HUES64 (cell line): ENCODE data around the gene CRLF1.
A peak's percentile ranks its signal among the peaks of the same experiment; 100 is the strongest.

Source experiments
- H3K27ac ChIP-seq: 2 replicates; pipeline ENCODE4 v1.7.0; 2013; ENCODE audit warnings: low read depth, low read length, inconsistent platforms
- H3K27me3 ChIP-seq: 2 replicates; pipeline ENCODE4 v1.6.1; 2013; ENCODE audit warnings: mild to moderate bottlenecking, low read length; ENCODE audit not compliant: insufficient read depth
- H3K36me3 ChIP-seq: 2 replicates; pipeline ENCODE4 v1.6.1; 2013; ENCODE audit warnings: mild to moderate bottlenecking, low read length; ENCODE audit not compliant: insufficient read depth
- H3K4me1 ChIP-seq: 2 replicates; pipeline ENCODE4 v1.6.1; 2013; ENCODE audit warnings: mild to moderate bottlenecking, low read length, moderate library complexity; ENCODE audit not compliant: insufficient read depth
- H3K4me3 ChIP-seq: 2 replicates; pipeline ENCODE4 v1.5.1; 2013; ENCODE audit warnings: mild to moderate bottlenecking, low read length, moderate library complexity
- H3K9ac ChIP-seq: 2 replicates; pipeline ENCODE4 v1.6.1; 2013; ENCODE audit warnings: mild to moderate bottlenecking, low read depth, low read length
- H3K9me3 ChIP-seq: 2 replicates; pipeline ENCODE4 v1.6.1; 2013; ENCODE audit warnings: low read depth, low read length; ENCODE audit not compliant: insufficient read depth
- WGBS: fragments of 150-250, 120-280 bp; methylation state at CpG from one replicate; pipeline ENCODE4 v1.1.7; 2013; ENCODE audit warnings: missing lambda C conversion rate; 5-methylcytosine and 5-hydroxymethylcytosine counted together

Gene CRLF1

DNA sequence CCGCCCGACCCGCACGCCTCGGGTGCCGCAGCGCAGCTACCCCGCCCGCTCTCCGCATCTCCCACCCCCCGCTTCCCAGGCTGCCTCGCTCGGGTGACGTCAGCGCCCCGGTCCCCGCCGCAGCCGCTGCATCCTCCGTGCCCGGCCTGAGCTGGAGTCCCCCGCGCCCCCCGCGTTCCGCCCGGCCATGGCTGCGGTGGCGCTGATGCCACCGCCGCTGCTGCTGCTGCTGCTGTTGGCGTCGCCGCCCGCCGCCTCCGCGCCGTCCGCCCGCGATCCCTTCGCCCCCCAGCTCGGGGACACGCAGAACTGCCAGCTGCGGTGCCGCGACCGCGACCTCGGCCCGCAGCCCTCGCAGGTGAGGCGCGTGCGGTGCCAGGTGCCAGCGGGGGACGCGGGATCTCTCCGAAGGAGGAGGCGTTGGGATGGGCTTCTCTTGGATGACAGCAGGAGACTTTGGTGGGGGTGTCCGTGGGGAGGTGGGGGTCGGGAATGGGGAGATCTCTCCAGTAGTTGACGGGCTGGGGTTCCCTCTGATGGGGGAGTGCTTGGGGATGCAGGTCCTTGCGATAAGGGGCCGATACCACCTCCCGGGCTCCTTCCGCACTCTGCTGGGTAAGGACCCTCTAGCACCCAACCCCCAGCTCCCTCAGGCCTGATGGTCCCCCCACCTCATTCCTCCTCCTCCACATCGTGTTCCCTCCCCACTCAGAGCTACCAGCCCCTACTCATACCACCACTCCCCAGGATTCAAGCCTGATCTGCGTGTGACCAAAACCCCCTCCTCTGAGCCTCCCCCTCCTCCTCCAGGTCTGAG lies 6.4 kb upstream of the CRLF1 start, which contains the start of gene TMEM59L:
TMEM59L (plus strand) TSS at position 99 of the 817 bp plus-strand sequence; CDS start at position 188, 89 bp downstream.
- WGBS, result 1% methylated on average over 70 of the region's 70 CpGs
- H3K27ac ChIP-seq, result no peak within 1 kb of the TSS
- no peaks in the 10 kb centered on the region for H3K36me3 ChIP-seq
- peak within 1 kb of the TSS; percentile 54 for H3K4me3 ChIP-seq
- H3K9ac ChIP-seq, result no peak within 1 kb of the TSS
- peaks cover 82% of the 10 kb centered on the region for H3K27me3 ChIP-seq
- H3K9me3 ChIP-seq, result no peaks in the 10 kb centered on the region
- H3K4me1 ChIP-seq, result peaks cover 21% of the 10 kb centered on the region

DNA sequence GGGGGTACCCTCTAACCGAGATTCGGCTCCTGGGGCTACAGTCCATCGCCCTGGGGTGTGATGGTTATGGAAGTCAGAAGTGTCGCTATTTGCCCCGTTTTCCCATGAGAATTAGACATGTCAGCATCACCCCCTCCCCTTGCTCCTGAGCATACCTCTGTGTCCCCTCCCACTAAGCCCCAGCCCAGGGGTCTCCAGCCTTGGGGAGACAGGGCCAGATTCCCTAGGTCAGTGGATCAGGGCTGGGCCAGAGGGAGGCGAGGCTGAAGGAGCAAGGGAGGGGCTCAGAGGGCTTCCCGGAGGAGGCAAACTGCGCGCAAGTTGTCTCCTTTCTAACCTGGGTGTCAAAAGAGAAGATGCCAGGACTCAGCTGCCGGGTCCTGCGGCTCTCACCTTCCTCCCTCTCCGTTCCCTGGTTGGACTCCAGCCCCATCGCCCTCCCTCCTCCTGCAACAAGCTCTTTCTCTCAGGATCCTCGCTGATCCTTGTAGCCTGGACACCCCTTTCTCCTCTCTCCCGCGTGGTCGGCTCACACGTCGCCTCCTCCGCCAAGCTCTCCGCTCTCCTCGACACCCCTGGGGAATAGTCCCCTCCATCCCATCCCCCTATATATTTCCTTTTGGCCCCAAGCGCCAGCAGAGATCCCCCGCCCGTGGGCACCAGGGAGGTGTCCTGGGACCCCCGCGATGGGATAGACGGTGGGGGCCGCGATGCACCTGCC lies 5.6 kb upstream of the CRLF1 start:
- Histone ChIP-seq H3K9me3 (no peaks in the 10 kb centered on the region), H3K27me3 (peaks cover 90% of the 10 kb centered on the region), H3K4me1 (peaks cover 21% of the 10 kb centered on the region), H3K4me3 (peak overlapping the region; percentile 54), H3K36me3 (no peaks in the 10 kb centered on the region), H3K9ac (no peak overlapping the region), H3K27ac (no peak overlapping the region)
- 2% methylated on average over 30 of the region's 30 CpGs for WGBS

DNA sequence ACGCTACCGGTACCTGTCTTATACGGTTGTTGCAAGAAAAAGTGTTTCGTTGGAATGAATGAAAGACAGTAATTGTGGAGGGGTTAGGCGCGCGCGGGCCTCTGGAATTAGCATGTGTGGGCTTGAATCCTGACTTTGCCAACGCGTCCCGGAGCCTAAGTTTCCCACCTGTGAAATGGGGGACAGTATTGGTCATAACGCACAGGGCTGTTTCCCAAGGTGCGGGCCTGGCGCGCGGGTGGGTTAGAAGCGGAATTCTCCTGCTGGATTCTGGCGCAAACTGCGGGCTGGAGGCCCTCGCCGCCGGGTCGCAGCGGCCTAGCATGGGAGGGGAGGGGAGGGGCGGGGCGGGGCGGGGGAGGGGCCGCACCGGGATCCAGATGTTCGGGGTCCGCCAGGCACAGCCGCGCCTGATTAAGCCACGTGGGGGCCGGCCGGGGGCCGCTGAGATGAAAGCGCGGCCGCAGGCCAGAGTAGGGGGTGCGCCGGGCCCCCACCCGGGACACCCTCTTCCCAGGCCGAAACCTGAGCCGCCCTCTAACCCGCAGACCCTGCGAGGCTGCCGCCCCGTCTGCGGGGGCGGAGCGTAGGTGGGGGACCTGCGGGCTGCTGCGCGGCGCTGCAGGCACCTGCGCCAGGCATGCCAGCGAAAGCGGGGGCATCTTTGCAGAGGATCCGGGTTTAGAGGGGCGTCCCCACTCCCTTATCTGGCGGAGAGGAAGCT lies 4.9 kb upstream of the CRLF1 start:
- Histone ChIP-seq H3K27me3 (peaks cover 95% of the 10 kb centered on the region), H3K36me3 (no peaks in the 10 kb centered on the region), H3K4me1 (peaks cover 21% of the 10 kb centered on the region), H3K4me3 (peak overlapping the region; percentile 54), H3K9ac (no peak overlapping the region), H3K27ac (no peak overlapping the region), H3K9me3 (no peaks in the 10 kb centered on the region)
- WGBS, result 1% methylated on average over 56 of the region's 62 CpGs

GRCh38 chr19:18610556-18611326 lies 4.1 kb upstream of the CRLF1 start:
- 1% methylated on average over 42 of the region's 45 CpGs for WGBS
- no peaks in the 10 kb centered on the region for H3K36me3 ChIP-seq
- peak overlapping the region; percentile 31 for H3K4me3 ChIP-seq
- H3K9ac ChIP-seq, result no peak overlapping the region
- H3K4me1 ChIP-seq, result peaks cover 21% of the 10 kb centered on the region
- H3K27ac ChIP-seq, result no peak overlapping the region
- H3K9me3 ChIP-seq, result no peaks in the 10 kb centered on the region
- H3K27me3 ChIP-seq, result peaks cover 97% of the 10 kb centered on the region

DNA sequence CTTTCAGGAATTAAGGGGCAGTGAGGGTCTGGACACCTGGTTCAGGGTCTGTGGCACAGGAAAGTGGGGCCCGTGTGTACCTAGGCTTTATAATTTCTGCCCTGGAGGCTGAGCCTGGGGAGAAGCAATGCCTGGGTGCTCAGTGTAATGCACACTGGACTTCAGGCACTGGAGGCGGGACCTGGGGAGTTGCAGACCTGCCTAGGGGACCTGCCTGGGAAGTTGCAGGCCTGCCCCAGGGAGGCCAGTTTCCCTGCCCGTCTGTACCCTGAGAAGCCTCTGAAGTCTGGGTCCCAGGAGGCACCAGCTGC lies 3.6 kb upstream of the CRLF1 start:
- H3K36me3 ChIP-seq, result no peaks in the 10 kb centered on the region
- 26% methylated on average over 3 of the region's 3 CpGs for WGBS
- H3K9me3 ChIP-seq, result peaks cover 2% of the 10 kb centered on the region; the same call in 1 of the 2 replicates
- peak overlapping the region; percentile 28; the same call in 1 of the 2 replicates for H3K4me3 ChIP-seq
- H3K4me1 ChIP-seq, result peaks cover 21% of the 10 kb centered on the region
- H3K27ac ChIP-seq, result no peak overlapping the region
- peaks cover 97% of the 10 kb centered on the region for H3K27me3 ChIP-seq
- no peak overlapping the region for H3K9ac ChIP-seq

GRCh38 chr19:18609717-18610051 lies 3.1 kb upstream of the CRLF1 start:
- Histone ChIP-seq H3K9ac (no peak overlapping the region), H3K36me3 (no peaks in the 10 kb centered on the region), H3K4me3 (no peak overlapping the region), H3K27me3 (peaks cover 97% of the 10 kb centered on the region), H3K4me1 (peaks cover 24% of the 10 kb centered on the region), H3K9me3 (peaks cover 2% of the 10 kb centered on the region; the same call in 1 of the 2 replicates), H3K27ac (no peak overlapping the region)
- 8% methylated on average over 2 of the region's 2 CpGs for WGBS

GRCh38 chr19:18608805-18609716 lies 2.5 kb upstream of the CRLF1 start:
- H3K4me1 ChIP-seq, result peaks cover 30% of the 10 kb centered on the region
- H3K27me3 ChIP-seq, result peaks cover 97% of the 10 kb centered on the region
- no peak overlapping the region for H3K27ac ChIP-seq
- no peak overlapping the region for H3K4me3 ChIP-seq
- peaks cover 2% of the 10 kb centered on the region; the same call in 1 of the 2 replicates for H3K9me3 ChIP-seq
- 24% methylated on average over 8 of the region's 9 CpGs for WGBS
- no peaks in the 10 kb centered on the region for H3K36me3 ChIP-seq
- no peak overlapping the region for H3K9ac ChIP-seq

- Histone ChIP-seq H3K9ac (no peak overlapping the region), H3K36me3 (no peaks in the 10 kb centered on the region), H3K4me1 (peaks cover 32% of the 10 kb centered on the region), H3K4me3 (no peak overlapping the region), H3K9me3 (peaks cover 2% of the 10 kb centered on the region; the same call in 1 of the 2 replicates), H3K27me3 (peaks cover 96% of the 10 kb centered on the region), H3K27ac (no peak overlapping the region)
- WGBS, result 32% methylated on average over 5 of the region's 5 CpGs
These were observed 1.7 kb upstream of the CRLF1 start for GRCh38 chr19:18608102-18608804.

- H3K4me1 ChIP-seq, result peaks cover 32% of the 10 kb centered on the region
- H3K4me3 ChIP-seq, result peak overlapping the region; percentile 31
- H3K36me3 ChIP-seq, result no peaks in the 10 kb centered on the region
- peaks cover 2% of the 10 kb centered on the region; the same call in 1 of the 2 replicates for H3K9me3 ChIP-seq
- H3K27me3 ChIP-seq, result peaks cover 96% of the 10 kb centered on the region
- WGBS, result 4% methylated on average over 67 of the region's 68 CpGs
- H3K9ac ChIP-seq, result no peak overlapping the region
- H3K27ac ChIP-seq, result no peak overlapping the region
These were observed 865 bp upstream of the CRLF1 start for GRCh38 chr19:18607226-18608101.
